T-cell (primary cell): ENCODE results near the gene NRM. TPM values are rescaled to one million over a fixed set of nuclear protein-coding genes. Genes with fewer than 3 reads are reported as not detected.

Source experiments
- ATAC-seq, 4 experiments: fragments of 200-7000 bp in 3 of 4; fragments of 150-1000 bp in 1 of 4; cut with Tn5 transposase; replicated peaks in 1 of 4; 1 replicate in 3 of 4; 2 replicates in 1 of 4; pipeline ENCODE4 v1.10.0; 2021; ENCODE audit warnings: moderate library complexity in 3 of 4, mild to moderate bottlenecking in 2 of 4, moderate number of reproducible peaks in 1 of 4
- CTCF ChIA-PET, 2 donors: fragments of 300-600 bp; sonication (Branson Sonifier 250); formaldehyde crosslinking; loops; one replicate each; lab custom pipeline; 2022; ENCODE audit warnings: antibody characterized with exemption in 2 of 2; lab: Charles Lee
- POLR2A ChIA-PET, 2 donors: fragments of 300-600 bp; sonication (Branson Sonifier 250); formaldehyde crosslinking; loops; one replicate each; lab custom pipeline; 2022; ENCODE audit warnings: antibody characterized with exemption in 2 of 2; lab: Charles Lee
- DNase-seq, 35 experiments: peaks; one replicate each; pipeline versions ENCODE4 v3.0.0 to v3.0.0-alpha.2; 2013 to 2023
- H3K27ac ChIP-seq: one replicate; pipeline ENCODE4 v1.5.1; 2013; ENCODE audit warnings: low read length
- H3K27me3 ChIP-seq, 2 experiments: replicated peaks in 1 of 2; 1 replicate in 1 of 2; 2 replicates in 1 of 2; pipeline versions ENCODE4 v1.6.1 to v1.7.0; 2013; ENCODE audit warnings: low read length in 1 of 2, mixed read lengths in 1 of 2; ENCODE audit not compliant: control insufficient read depth in 2 of 2, insufficient read depth in 2 of 2; ENCODE audit errors: extremely low read depth in 1 of 2
- H3K36me3 ChIP-seq, 2 donors: 1 replicate in 1 of 2; 2 replicates in 1 of 2; pipeline versions ENCODE4 v1.6.1 to v1.7.0; 2013; ENCODE audit warnings: low read length in 1 of 2; ENCODE audit not compliant: control insufficient read depth in 2 of 2, insufficient read depth in 1 of 2; ENCODE audit errors: extremely low read depth in 1 of 2
- H3K4me1 ChIP-seq, 2 experiments: 1 replicate in 1 of 2; 2 replicates in 1 of 2; pipeline versions ENCODE4 v1.6.1 to v1.7.0; 2013; ENCODE audit warnings: low read length in 2 of 2, mixed read lengths in 1 of 2; ENCODE audit not compliant: insufficient read depth in 2 of 2, control insufficient read depth in 1 of 2; ENCODE audit errors: extremely low read depth in 1 of 2
- H3K4me3 ChIP-seq, 2 donors: 1 replicate in 1 of 2; 2 replicates in 1 of 2; pipeline versions ENCODE4 v1.5.1 to v1.7.0; 2013; ENCODE audit warnings: mild to moderate bottlenecking in 2 of 2, low read length in 1 of 2, moderate library complexity in 1 of 2; ENCODE audit not compliant: control insufficient read depth in 1 of 2; ENCODE audit errors: extremely low read depth in 1 of 2
- H3K9me3 ChIP-seq: 2 replicates; pipeline ENCODE4 v1.7.0; 2013
- H3K27ac Mint-ChIP-seq, 2 donors: one replicate each; pipeline ENCODE4 v1.8.0; 2020 to 2021; ENCODE audit warnings: mild to moderate bottlenecking in 2 of 2, mixed read lengths in 2 of 2
- H3K27me3 Mint-ChIP-seq, 2 donors: one replicate each; pipeline ENCODE4 v1.8.0; 2021 to 2022; ENCODE audit warnings: mixed read lengths in 2 of 2
- H3K36me3 Mint-ChIP-seq: one replicate; pipeline ENCODE4 v1.8.0; 2021; ENCODE audit warnings: mixed read lengths
- H3K4me1 Mint-ChIP-seq, 3 donors: one replicate each; pipeline ENCODE4 v1.8.0; 2020 to 2022; ENCODE audit warnings: mixed read lengths in 3 of 3, mild to moderate bottlenecking in 1 of 3
- H3K4me3 Mint-ChIP-seq, 3 donors: one replicate each; pipeline ENCODE4 v1.8.0; 2020 to 2022; ENCODE audit warnings: mild to moderate bottlenecking in 3 of 3, mixed read lengths in 3 of 3, moderate library complexity in 3 of 3
- H3K9me3 Mint-ChIP-seq, 3 donors: one replicate each; pipeline ENCODE4 v1.8.0; 2020 to 2022; ENCODE audit warnings: mixed read lengths in 3 of 3
- WGBS: methylation state at CpG from one replicate; pipeline ENCODE4 v1.1.5; 2013; ENCODE audit warnings: missing lambda C conversion rate; ENCODE audit not compliant: insufficient coverage; 5-methylcytosine and 5-hydroxymethylcytosine counted together
- total RNA-seq, 35 experiments: library from RNA in 6 of 35; stranded (reverse) in 6 of 35; fragments of 120-200 nt in 1 of 35; gene quantifications; one replicate each; pipeline versions ENCODE4 v1.2.1 to v1.2.4 and lab custom pipeline; 2013 to 2026

NRM gene
- total RNA-seq, 5 donors from 2014 or later (not counting 1 experiment from before 2014, with no cell fraction given): 4.2 to 6.9 (median 5.5) TPM

DNA sequence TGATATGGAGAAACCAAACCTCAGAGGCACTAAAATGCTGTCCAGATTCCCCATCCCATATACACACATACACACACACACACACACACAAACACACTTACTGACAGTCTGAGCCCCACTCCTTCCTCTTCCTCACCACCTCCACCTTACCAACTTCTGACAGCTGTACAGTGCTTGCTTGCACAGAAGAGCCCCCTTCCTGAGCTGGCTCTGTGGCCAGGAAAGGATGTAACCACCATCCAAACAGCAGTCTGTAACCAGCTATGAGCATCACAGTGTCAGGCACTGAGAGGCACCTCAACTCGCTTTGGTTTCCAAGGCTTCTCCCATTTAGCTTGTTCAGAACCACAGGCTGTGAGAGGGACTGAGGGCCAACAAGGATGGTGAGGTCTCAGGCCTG, 49.7 kb downstream of the NRM start:
- Histone ChIP-seq H3K27ac (no peak overlapping the region), H3K36me3 (peaks cover 4 to 11% of the 10 kb centered on the region in 2 donors), H3K4me3 (no peak overlapping the region), H3K27me3 (no peaks in the 10 kb centered on the region), H3K9me3 (no peaks in the 10 kb centered on the region), H3K4me1 (peaks cover 12 to 21% of the 10 kb centered on the region in 2 experiments)
- peak in 6 of 35 experiments; percentile 6 to 13 (median 10) for DNase-seq
- CTCF ChIA-PET: interaction anchor here in 1 of 2 donors (0.9 kb wide), 1 partner anchor 90 kb away, joined by 3 read pairs; no protein-coding TSS in a partner anchor
- POLR2A ChIA-PET: interaction anchor here in 1 of 2 donors (0.8 to 1.1 kb wide), 3 partner anchors 7 to 30 kb away, joined by 3 to 4 read pairs (median 3); no protein-coding TSS in a partner anchor
- Mint-ChIP-seq H3K36me3 (peaks cover 3% of the 10 kb centered on the region), H3K4me1 (peaks cover 19 to 26% (median 25%) of the 10 kb centered on the region in 3 donors), H3K4me3 (peak overlapping the region in 1 of 3 donors; percentile 25), H3K27me3 (no peaks in the 10 kb centered on the region), H3K9me3 (no peaks in the 10 kb centered on the region), H3K27ac (peak overlapping the region; percentile 61 to 89)
- ATAC-seq: peak; percentile 59 to 83 (median 75)
- no CpG with 5 or more reads among the region's 1 CpG for WGBS

DNA sequence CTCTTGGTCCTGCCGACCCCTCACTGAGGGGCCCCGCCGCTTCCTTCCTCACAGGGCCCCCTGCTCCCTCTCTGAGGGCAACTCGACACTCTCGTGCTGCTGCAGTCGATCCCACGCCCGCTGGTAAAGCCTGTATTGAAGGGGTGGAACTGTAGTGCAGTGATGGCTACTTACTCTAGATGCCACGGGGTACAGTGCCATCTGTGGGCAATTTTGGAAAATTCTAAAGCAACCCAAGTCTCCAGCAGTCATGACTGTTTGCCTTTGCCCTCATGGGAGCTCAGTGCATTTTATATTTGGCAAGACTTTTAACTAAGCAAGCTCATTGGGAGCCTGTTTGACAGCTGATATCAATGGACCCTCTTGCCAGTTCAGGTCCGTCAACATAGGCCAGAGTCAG, 50.3 kb downstream of the NRM start:
- WGBS: 56% methylated on average over 3 of the region's 10 CpGs
- peak in 3 of 4 experiments; percentile 42 to 68 (median 43) for ATAC-seq
- CTCF ChIA-PET: interaction anchor here in 1 of 2 donors (0.5 to 1.1 kb wide), 3 partner anchors 18 to 90 kb away, joined by 3 read pairs; no protein-coding TSS in a partner anchor

More for the DNA sequence above, 50.3 kb downstream of the NRM start:
- peak overlapping the region in 1 of 2 donors; percentile 61 for H3K27ac Mint-ChIP-seq
- Histone ChIP-seq H3K27ac (no peak overlapping the region), H3K4me3 (no peak overlapping the region), H3K9me3 (no peaks in the 10 kb centered on the region), H3K4me1 (peaks cover 10 to 17% of the 10 kb centered on the region in 2 experiments), H3K27me3 (no peaks in the 10 kb centered on the region), H3K36me3 (peaks cover 4 to 11% of the 10 kb centered on the region in 2 donors)
- no peak overlapping the region for H3K4me3 Mint-ChIP-seq
- H3K36me3 Mint-ChIP-seq: peaks cover 6% of the 10 kb centered on the region
- DNase-seq: peak in 2 of 35 experiments; percentile 5 to 22
- H3K9me3 Mint-ChIP-seq: no peaks in the 10 kb centered on the region
- peaks cover 15 to 20% (median 19%) of the 10 kb centered on the region in 3 donors for H3K4me1 Mint-ChIP-seq
- POLR2A ChIA-PET: interaction anchor here in 1 of 2 donors (0.8 kb wide), 1 partner anchor 28 kb away, joined by 3 read pairs; no protein-coding TSS in a partner anchor
- no peaks in the 10 kb centered on the region for H3K27me3 Mint-ChIP-seq

Other genes starting within 250 kb of the NRM start
- 1,000 to 10,000 TPM; 1,114 to 1,417 (median 1,253) TPM for gene HLA-E, start 201.5 kb downstream of the NRM start, total RNA-seq
- 100 to 1,000 TPM in 2 of 5 donors, 10 to 100 TPM in 3; 65.5 to 167 (median 72.9) TPM for gene GNL1, start 134.5 kb downstream of the NRM start, total RNA-seq
- 10 to 100 TPM; 12.8 to 22.1 (median 19.7) TPM for gene PRR3, start 133.7 kb downstream of the NRM start, total RNA-seq
- 10 to 100 TPM; 61.1 to 89.9 (median 73.8) TPM for gene ABCF1, start 119.5 kb downstream of the NRM start, total RNA-seq
- 100 to 1,000 TPM; 104 to 170 (median 163) TPM for gene PPP1R10, start 73.7 kb downstream of the NRM start, total RNA-seq
- gene MRPS18B, start 73.1 kb downstream of the NRM start, total RNA-seq: 10 to 100 TPM; 20.7 to 55.5 (median 50.2) TPM
- 10 to 100 TPM in 4 of 5 donors, 1 to 10 TPM in 1; 6.9 to 11.8 (median 10.4) TPM for gene ATAT1, start 64.1 kb downstream of the NRM start, total RNA-seq
- gene C6orf136, start 43.9 kb downstream of the NRM start, total RNA-seq: 10 to 100 TPM; 24.5 to 39.8 (median 31.4) TPM
- gene DHX16, start 18.0 kb downstream of the NRM start, total RNA-seq: 10 to 100 TPM; 29.0 to 51.9 (median 46.2) TPM
- 100 to 1,000 TPM; 109 to 177 (median 156) TPM for gene PPP1R18, start 4.3 kb downstream of the NRM start, total RNA-seq
- 10 to 100 TPM; 42.3 to 69.7 (median 53.4) TPM for gene MDC1, start 26.3 kb upstream of the NRM start, total RNA-seq
- gene TUBB, start 29.4 kb upstream of the NRM start, total RNA-seq: 100 to 1,000 TPM; 108 to 246 (median 202) TPM
- 100 to 1,000 TPM in 1 of 5 donors, 10 to 100 TPM in 4; 62.2 to 109 (median 74.2) TPM for gene FLOT1, start 51.7 kb upstream of the NRM start, total RNA-seq
- gene IER3, start 53.6 kb upstream of the NRM start, total RNA-seq: 10 to 100 TPM in 4 of 5 donors, 1 to 10 TPM in 1; 8.9 to 30.8 (median 12.4) TPM
- 10 to 100 TPM in 4 of 5 donors, 1 to 10 TPM in 1; 8.8 to 23.9 (median 19.3) TPM for gene DDR1, start 193.5 kb upstream of the NRM start, total RNA-seq
- 10 to 100 TPM; 15.5 to 39.2 (median 33.3) TPM for gene GTF2H4, start 217.2 kb upstream of the NRM start, total RNA-seq
- 10 to 100 TPM; 25.1 to 55.2 (median 40.9) TPM for gene VARS2, start 223.3 kb upstream of the NRM start, total RNA-seq
- gene SFTA2, start 241.2 kb upstream of the NRM start, total RNA-seq: under 1 TPM in 2 of 5 donors, not detected in 3; 0.51 to 0.67 TPM
- under 1 TPM in 1 of 5 donors, not detected in 4; 0.09 TPM for gene MUCL3, start 250.0 kb upstream of the NRM start, total RNA-seq